NB4 (cell line): ENCODE data around the gene SMAD3.

Experiments
- CTCF ChIP-seq: IDR thresholded peaks from one replicate; pipeline ENCODE4 v1.5.1; 2012; ENCODE audit warnings: low read depth, low read length
- MAX ChIP-seq: IDR thresholded peaks from 2 replicates; pipeline ENCODE4 v1.6.1; 2011; ENCODE audit warnings: low read depth, low read length
- POLR2A ChIP-seq: IDR thresholded peaks from 2 replicates; pipeline ENCODE4 v1.6.1; 2011; ENCODE audit warnings: mild to moderate bottlenecking; ENCODE audit not compliant: insufficient read length; ENCODE audit errors: extremely low read depth

GRCh38 chr15:67142767-67143100 lies 77.3 kb downstream of the SMAD3 start:
- TF ChIP-seq POLR2A (no peak), CTCF (no peak), MAX (no peak)
